ENCODE measurements around the gene AKR1B15.
"Not testable (repeated sequence)": the region's sequence is repeated elsewhere in the genome, so short reads cannot be mapped to it uniquely, and the experiment has no call there.

AKR1B15 gene

GRCh38 chr7:134533288-134533771, 15.6 kb upstream of the AKR1B15 start:
- DNase-seq: no peak

- no peak for DNase-seq
These were observed 14.3 kb upstream of the AKR1B15 start for GRCh38 chr7:134534633-134535032.

- DNase-seq: no peak
These were observed 13.5 kb upstream of the AKR1B15 start for GRCh38 chr7:134535272-134535918.

DNA sequence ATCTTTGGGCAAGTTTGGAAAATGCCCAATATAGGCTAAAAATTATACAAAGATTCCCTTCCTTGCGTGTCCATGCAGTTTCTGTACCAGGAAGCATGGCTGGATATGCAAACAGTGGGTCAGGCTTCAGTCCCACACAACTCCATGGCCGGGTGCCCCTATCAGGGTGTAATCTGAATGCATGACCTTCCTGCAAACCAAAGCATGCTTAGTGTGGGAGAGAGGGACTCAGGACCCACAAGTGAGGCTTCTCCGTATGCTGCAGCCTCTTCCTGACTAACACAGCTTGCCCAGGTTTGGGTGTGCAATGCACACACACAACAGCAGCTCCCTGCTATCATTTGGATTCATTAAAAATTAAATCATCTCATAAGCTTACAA, 13.0 kb upstream of the AKR1B15 start:
- DNase-seq: no peak

DNA sequence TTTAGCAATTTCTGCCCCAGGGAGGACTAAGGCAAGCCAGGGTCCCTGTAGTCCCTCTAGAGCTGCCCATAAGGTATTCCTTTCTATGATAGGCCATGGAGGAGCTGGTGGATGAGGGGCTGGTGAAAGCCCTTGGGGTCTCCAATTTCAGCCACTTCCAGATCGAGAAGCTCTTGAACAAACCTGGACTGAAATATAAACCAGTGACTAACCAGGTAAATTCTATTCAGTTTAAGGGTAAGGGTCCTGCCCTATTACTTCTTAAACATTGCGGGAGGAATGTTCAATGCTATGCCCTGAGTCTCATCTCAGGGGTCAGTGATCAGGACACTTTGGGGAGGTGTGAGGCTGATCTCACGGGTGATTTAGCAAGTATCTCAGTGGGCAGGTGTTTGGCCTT, 12.4 kb upstream of the AKR1B15 start:
- not testable (repeated sequence) for DNase-seq

DNA sequence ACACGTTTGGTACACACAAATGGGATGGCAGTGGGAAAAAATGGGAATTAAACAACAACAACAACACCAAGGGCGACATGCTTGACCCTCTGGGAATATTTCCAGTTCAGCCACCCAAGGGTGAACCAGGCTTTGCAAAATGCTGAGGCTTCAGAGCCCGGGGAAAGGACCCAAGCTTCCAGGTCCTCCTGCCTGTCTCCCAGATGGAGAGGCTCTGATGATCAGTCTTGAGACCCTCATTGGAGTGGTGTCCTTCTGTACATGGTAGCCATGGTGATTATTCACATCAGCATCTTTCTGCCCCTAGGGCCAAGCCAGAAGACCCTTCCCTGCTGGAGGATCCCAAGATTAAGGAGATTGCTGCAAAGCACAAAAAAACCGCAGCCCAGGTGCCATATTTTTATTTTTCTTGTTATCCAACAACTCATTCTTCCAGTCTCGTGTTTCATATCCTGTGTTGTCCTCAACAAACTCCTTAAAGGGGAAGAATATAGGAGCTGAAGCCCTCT, 11.6 kb upstream of the AKR1B15 start:
- not testable (repeated sequence) for DNase-seq

DNA sequence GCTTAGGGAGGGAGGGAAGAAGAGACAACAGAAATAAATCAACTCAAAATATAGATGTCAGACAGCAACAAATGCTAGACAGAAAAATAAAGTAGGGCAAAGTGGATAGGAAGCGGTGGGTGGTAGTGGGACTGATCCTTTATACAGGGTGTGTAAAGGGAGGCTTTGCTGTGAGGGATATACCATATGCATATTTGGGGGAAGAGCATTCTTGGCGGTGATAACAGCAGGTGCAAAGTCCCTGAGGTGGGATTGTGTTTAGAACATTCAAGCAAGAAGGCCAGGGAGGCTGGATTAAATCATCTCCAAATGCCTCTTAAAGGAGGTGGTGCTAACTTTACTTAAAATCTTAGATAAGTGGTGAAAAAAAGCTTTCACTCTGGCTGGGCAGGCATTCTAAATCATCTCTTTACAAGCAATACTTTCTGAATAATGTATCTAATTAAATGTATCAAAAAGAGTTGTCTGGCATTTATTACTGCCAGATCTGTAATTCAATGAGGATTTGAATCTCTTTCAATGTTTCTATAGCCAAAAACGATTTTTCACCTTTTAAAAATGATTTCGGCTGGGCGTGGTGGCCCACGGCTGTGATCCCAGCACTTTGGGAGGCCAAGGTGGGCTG, 9.4 kb upstream of the AKR1B15 start:
- DNase-seq: no peak

DNA sequence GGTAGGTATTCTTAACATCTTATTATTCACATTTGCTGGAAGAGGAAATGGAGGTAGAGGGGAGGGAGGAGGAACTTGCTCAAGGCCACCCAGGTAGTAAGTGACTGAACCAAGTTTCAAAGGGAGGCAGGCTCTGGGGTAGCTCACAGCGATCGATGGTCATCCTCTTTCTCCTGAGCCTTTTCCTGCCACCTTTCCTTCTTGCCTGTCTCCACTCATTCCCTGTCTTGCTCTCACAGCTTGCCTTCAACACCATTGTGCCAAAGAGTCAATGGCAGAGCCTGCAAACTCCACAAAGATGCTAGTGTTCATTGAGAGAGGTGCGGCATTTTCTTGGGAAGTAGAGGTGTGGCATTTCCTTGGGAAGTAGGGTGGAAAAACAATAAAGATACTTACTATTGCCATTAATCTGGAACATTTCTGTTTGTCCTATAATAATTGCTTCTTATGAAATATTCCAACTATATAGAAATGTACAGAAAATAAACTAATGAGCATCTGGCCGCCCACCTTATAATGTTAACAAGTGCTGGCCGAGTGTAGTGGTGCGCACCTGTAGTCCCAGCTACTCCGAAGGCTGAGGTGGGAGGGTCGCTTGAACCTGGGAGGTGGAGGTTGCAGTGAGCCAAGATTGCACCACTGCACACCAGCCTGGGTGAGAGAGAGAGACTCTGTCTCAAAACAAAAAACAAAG, 7.3 kb upstream of the AKR1B15 start:
- not testable (repeated sequence) for DNase-seq

DNA sequence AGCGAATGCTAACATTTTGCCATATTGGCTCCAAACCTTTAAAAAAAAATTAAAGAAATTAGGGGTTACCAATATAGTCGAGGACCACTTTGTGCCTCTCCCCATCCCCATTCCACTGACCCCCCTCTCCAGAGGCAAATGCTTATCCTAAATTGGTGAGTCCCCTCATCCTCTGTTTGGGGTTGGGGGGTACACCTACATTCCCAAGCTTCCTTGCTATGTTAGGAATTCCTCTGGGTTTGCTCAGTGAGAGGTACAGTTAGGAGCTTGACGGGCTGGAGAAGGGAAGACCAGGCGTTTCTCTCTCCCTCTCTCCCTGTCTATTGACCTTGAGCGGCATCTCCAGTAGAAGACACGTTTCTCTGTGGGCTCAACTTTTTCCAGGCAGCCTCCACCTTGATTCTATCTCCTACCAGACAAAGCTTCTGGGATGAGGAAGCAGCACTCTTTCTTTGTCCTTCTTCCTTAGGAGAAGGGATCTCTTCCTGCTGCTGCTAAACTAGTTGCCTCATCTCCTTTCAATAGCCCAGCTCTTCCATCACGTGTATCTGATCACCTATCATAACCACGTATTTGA, 6.6 kb upstream of the AKR1B15 start:
- no peak for DNase-seq

- no peak for DNase-seq
These were observed 3.5 kb upstream of the AKR1B15 start for GRCh38 chr7:134545380-134545779.

DNA sequence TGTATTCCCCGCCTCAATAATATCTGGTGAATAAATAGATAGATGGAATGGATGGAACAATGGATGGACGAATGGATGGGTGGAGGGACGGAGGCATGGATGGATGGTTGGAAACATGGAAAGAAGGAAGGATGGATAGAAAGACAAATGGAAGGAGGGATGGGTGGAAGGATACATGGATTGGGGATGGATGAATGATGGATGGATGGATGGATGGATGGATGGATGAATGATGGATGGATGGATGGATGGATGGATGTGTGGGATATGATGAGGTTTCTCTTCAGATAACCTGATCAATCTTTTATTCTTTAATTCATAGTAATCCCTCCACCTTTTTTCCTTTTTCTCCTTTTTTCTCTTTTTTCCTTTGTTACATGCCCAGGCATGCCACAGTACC, 3.0 kb upstream of the AKR1B15 start:
- no peak for DNase-seq

DNA sequence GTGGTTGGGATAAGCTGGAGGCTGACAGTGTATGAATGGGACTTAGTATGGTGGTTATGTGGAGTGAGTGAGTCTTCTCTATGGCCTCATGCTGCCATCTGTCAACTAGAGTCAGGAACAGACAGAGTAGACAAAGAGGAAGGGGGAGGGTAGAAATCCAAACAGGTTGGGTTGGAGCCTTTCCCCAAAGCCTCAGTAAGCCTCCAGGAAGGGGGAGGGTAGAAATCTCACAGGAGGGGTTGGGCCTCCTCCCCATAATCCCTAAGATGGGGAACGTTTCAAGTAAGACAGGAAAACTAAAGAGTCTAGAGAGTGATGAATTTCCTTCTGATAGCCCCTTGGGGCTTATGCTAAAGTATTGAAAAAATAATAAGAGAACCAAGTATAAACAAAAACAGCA, 2.0 kb upstream of the AKR1B15 start:
- no peak for DNase-seq

DNA sequence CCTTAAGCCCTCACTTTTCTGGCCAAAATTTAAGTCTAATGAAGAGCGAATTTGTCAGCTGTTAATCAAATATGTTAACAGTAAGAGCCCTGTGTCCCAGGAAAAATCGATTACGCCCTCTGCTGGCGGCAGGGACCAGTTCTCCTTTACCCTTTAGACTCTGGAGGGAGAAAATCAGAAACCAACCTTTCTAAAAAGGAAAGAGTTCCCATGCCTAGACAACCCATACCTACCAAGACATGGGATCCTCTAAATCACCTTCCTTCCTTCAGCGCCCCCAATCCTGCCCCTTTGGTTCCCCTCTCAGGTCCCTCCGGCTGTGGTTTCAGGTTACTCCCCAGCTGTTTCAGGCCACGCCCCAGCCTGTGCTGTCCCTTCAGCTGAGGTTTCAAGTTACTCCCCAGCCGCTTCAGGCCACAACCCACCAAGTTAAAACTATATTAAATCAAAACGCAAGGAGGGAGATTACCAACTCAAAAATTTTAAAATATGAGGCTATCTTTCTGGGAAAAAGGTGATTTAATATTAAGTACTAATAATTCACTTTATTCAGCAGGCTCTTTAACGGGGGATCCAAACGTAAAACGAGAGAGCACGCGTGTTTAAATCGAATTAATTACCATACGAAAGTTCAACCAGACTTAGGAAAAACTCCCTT, 1.4 kb upstream of the AKR1B15 start:
- DNase-seq: peak; percentile 7 to 33

DNA sequence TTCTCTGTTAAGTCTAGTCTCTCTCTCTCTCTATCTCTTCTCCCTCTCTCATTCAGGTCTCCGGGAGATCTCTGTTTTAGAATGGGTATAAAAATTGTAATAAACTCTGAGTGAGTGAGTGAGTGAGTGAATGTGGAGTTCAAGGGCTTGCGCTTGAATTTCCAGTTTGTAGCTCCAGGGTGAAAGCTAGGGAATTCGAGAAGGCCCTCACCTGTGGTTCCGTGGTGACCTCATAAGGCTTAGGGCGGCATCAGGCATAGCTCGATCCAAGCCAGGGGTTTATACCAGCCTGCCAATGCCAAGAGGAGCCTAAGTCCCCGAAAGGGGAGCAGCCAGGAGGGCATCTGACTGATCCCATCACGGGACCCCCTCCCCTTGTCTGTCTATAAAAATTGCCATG, 456 bp downstream of the AKR1B15 start:
- DNase-seq: no peak

- no peak for DNase-seq
These were observed 3.2 kb downstream of the AKR1B15 start for GRCh38 chr7:134552105-134552504.

DNA sequence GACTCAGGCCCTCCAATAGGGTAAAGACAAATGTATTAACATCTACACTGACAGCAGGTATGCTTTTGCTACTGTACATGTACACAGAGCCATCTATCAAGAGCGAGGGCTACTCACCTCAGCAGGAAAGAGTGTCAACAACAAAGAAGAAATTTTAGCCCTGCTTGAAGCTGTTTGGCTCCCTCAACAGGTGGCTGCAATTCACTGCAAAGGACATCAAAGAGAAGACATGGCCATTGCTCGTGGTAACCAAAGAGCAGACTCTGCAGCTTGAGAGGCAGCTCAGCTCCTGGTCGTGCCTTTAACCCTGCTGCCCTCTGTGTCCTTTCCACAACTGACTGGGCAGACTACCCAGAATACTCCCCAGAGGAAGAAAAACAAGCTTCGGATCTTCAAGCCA, 5.1 kb downstream of the AKR1B15 start:
- DNase-seq: no peak

DNA sequence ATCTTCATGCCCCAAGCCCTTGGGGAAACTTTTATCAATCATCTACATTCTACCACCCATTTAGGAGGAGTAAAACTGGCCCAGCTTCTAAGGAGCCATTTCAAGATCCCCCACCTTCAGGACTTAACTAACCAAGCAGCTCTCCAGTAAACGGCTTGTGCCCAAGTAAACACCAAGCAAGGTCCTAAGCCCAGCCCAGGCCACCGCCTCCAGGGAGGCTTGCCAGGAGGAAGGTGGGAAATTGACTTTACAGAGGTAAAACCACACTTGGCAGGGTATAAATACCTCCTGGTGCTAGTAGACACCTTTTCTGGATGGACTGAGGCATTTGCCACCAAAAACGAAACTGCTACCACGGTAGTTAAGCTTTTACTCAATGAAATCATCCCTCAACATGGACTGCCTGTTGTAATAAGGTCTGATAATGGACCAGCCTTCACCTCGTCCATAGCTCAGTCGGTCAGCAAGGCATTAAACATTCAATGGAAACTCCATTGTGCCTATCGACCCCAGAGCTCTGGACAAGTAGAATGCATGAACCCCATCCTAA, 5.6 kb downstream of the AKR1B15 start:
- no peak for DNase-seq

GRCh38 chr7:134557391-134557790, 8.5 kb downstream of the AKR1B15 start:
- DNase-seq: no peak

- DNase-seq: no peak
These were observed 9.5 kb downstream of the AKR1B15 start for GRCh38 chr7:134558370-134558769.

DNA sequence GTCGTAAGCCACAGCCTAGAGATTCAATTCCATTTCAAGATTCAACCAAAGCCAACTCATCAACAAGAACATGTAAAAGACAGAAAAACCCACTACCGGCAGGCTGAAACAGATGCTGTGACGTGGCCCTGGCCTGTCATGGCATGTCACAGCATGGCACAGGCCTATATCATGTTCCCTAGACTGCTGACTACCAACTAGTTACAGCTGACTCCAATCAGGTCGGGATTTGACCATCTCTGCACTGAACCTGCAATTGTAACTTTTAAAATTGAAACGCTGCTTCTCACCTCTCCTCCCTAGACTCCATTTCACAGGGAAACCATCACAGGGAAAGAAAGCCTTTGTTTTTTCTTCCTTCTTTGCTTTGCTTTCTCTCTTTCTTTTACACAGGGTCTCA, 12.7 kb downstream of the AKR1B15 start:
- not testable (repeated sequence) for DNase-seq

GRCh38 chr7:134562136-134562535, 13.2 kb downstream of the AKR1B15 start:
- DNase-seq: no peak

DNA sequence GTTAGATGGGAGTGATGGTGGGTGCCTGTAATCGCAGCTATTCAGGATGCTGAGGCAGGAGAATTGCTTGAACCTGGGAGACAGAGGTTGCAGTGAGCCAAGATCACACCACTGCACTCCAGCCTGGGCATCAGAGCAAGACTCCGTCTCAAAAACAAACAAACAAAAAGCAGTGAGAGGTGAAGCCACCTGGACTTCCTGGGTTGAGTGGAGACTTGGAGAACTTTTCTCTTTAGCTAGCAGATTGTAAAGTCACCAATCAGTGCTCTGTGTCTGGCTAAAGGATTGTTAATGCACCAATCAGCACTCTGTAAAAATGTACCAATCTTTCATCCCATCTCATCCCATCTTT, 14.5 kb downstream of the AKR1B15 start:
- not testable (repeated sequence) for DNase-seq

- no peak for DNase-seq
These were observed 16.8 kb downstream of the AKR1B15 start for GRCh38 chr7:134565643-134566136.
